GM21423 (cell line): ENCODE results near the gene FRZB.
"Not testable (repeated sequence)": the region's sequence is repeated elsewhere in the genome, so short reads cannot be mapped to it uniquely, and the experiment has no call there.

Experiments used
- ATAC-seq: cut with Tn5 transposase; IDR thresholded peaks from one replicate; pipeline ENCODE4 v1.9.1; 2021; ENCODE audit warnings: mild to moderate bottlenecking, moderate library complexity; ENCODE audit not compliant: unreplicated experiment

The FRZB gene

GRCh38 chr2:182890773-182891378 lies 24.4 kb upstream of the FRZB start:
- no peak for ATAC-seq

GRCh38 chr2:182890305-182890704 lies 23.9 kb upstream of the FRZB start:
- ATAC-seq, result no peak

- ATAC-seq, result no peak
These were observed 21.4 kb upstream of the FRZB start for GRCh38 chr2:182887753-182888415.

GRCh38 chr2:182887093-182887492 lies 20.7 kb upstream of the FRZB start:
- ATAC-seq, result no peak

- no peak for ATAC-seq
These were observed 19.3 kb upstream of the FRZB start for GRCh38 chr2:182885771-182886170.

GRCh38 chr2:182883451-182883850 lies 17.0 kb upstream of the FRZB start:
- ATAC-seq, result no peak

GRCh38 chr2:182880100-182880499 lies 13.7 kb upstream of the FRZB start:
- ATAC-seq, result not testable (repeated sequence)

GRCh38 chr2:182876653-182877052 lies 10.2 kb upstream of the FRZB start:
- not testable (repeated sequence) for ATAC-seq

GRCh38 chr2:182870227-182870626 lies 3.8 kb upstream of the FRZB start:
- no peak for ATAC-seq

GRCh38 chr2:182868054-182868796 lies 1.8 kb upstream of the FRZB start:
- ATAC-seq, result no peak

GRCh38 chr2:182867426-182868053 lies 1.1 kb upstream of the FRZB start:
- ATAC-seq, result no peak

- no peak for ATAC-seq
These were observed 359 bp downstream of the FRZB start for GRCh38 chr2:182866095-182866460.

- ATAC-seq, result no peak
These were observed 1.4 kb downstream of the FRZB start for GRCh38 chr2:182864949-182865570.

GRCh38 chr2:182863642-182864041 lies 2.8 kb downstream of the FRZB start:
- ATAC-seq, result no peak

GRCh38 chr2:182862091-182862490 lies 4.3 kb downstream of the FRZB start:
- ATAC-seq, result no peak

GRCh38 chr2:182860858-182861257 lies 5.6 kb downstream of the FRZB start:
- no peak for ATAC-seq

- ATAC-seq, result no peak
These were observed 7.8 kb downstream of the FRZB start for GRCh38 chr2:182858671-182859070.

GRCh38 chr2:182855376-182855775 lies 11.1 kb downstream of the FRZB start:
- no peak for ATAC-seq

- no peak for ATAC-seq
These were observed 11.9 kb downstream of the FRZB start for GRCh38 chr2:182854375-182855105.

GRCh38 chr2:182852801-182853200 lies 13.6 kb downstream of the FRZB start:
- ATAC-seq, result no peak

- ATAC-seq, result no peak
These were observed 14.3 kb downstream of the FRZB start for GRCh38 chr2:182852090-182852489.
